HG03025 (cell line): ENCODE results near the gene SLC35E4.

ENCODE experiments used
- ATAC-seq: cut with Tn5 transposase; IDR thresholded peaks from one replicate; pipeline ENCODE4 v1.9.1; 2021; ENCODE audit warnings: mild to moderate bottlenecking, moderate library complexity; ENCODE audit not compliant: unreplicated experiment, low FRiP score

SLC35E4 gene

DNA sequence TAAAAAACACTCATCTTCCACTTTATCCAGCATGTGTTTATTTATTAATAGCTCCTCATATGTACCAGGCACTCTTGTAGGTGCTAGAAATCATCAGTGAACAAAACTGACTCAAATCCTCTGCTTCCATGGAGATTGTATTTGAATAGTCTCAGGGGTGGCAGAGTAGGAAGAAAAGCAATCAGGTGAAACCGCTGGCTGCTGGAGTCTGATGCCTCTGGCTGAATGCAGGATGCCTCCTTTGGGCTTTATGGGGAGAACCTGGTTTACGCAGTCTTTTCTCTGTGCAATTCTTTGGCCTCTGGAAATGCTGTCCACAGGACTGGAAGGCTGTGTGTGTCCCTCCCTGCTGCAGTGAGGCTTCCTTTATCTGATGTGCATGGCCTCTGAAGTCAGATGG is 46.2 kb downstream of the SLC35E4 start:
- no peak for ATAC-seq

DNA sequence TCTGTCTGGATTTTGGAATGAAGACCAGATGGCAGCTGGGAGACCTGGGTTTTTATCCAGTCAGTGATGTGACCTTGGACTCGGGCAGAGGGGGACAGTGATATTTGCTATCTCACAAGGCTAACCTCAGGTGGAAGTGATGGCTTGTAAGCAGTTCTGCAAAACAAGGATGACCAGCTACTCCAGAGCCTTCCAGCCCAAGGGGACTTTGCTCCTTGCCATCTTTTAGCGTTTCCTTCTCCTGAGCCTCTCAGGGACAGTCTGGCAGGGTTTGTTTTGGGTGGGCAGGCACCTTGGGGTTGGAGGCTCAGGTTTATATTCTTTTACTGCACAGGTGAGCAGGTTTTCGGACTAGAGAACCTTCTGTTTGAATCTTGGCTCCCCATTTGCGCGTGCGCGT is 49.6 kb downstream of the SLC35E4 start:
- ATAC-seq = no peak

DNA sequence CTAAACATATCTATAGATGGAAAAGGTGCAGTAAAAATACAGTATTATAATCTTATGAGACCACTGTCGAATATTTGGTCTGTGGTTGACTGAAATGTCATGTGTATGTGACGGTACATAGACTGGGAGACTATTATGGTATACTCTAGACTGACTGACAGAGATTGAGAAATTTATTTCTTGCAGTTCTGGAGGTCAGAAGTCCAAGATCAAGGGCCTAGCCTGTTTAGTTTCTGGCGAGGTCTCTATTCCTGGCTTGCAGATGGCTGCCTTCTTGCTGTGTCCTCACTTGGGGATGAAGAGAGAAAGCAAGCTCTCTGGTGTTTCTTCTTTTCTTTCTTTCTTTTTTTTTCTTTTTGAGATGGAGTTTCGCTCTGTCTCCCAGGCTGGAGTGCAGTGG is 51.8 kb downstream of the SLC35E4 start:
- no peak for ATAC-seq

DNA sequence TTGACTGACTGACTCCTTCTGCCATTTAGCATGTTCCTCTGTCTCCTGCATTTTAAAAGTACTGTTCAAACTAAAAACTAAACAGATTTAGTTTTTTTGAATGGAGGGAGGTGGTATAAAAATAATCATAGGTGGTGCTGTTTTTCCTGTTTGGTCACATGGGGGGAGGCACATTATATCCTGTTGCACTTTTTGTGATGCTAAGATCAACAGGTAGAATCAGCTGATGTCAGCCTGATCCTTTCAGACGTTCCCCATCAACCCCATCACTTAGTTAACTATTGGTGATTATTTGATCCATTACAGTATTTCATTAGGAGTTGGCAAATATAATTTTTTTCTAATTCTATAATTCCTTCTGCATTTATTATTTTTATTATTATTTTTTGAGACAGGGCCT is 54.0 kb downstream of the SLC35E4 start:
- no peak for ATAC-seq

DNA sequence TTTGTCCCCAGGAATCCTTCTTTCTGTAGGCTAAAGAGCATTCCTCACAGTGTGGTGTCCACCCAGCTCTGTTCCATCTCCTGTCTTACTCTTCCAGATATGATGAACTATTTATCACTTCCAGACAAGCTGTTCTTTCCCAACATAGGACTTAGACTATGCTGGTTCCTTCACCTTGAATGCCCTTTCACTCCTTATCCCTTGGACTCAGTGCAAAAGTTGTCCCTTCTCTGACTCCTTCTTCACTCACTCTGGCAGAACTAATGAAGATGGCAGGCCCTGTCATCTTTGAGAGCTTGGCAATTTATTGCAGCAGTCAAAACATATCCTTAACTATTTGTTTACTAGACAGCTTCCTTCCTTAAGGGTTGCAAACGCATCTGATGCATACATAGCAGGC is 55.6 kb downstream of the SLC35E4 start:
- ATAC-seq = no peak

DNA sequence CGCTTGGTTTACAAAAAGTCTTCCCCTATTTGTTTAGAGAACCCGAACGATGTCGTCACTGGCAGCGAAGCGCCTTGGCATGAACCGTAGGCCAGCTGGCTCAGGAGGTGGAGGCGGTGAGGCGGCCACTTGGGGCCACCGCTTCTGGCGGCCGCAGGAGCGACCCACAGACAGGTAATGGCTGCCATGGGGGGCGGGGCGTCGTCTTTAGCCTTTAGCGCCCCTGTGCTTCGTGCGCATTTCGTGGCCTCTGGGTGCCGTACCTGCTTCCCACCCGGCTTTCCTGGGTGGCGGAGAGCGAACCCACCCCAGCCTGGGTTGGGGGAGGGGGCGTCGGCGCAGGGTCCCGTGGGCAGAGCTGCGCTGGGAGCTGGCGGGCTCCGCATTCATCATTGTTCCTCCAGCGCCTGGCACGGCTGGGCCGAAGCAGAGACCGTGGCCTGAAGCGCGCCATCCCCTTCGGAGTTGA is 58.6 kb downstream of the SLC35E4 start:
- no peak for ATAC-seq

DNA sequence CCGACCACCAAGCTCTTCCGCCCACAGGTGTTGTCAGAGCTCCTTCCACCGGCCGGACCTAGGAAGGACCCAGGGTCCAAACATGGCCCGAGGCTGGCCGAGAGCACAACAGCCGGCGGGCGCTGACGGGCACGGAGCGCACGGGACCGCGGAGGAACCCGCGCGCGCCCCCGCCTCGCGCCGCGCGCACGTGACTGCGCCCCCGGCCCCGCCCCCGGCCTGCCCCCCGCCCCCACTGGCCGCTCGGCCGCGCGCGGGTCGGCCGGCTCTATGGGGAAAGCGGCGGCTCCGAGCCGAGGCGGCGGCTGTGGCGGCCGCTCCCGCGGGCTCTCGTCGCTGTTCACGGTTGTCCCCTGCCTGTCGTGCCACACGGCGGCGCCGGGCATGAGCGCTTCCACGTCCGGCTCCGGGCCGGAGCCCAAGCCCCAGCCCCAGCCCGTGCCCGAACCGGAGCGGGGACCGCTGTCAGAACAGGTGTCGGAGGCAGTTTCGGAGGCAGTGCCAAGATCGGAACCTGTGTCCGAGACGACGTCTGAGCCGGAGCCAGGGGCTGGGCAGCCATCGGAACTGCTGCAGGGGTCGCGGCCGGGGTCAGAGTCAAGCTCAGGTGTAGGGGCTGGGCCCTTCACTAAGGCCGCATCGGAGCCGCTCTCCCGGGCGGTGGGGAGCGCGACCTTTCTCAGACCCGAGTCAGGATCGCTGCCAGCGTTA is 59.2 kb downstream of the SLC35E4 start, which contains the start of gene OSBP2:
OSBP2 (plus strand) TSS at position 235 of the 711 bp plus-strand sequence; CDS start at position 271, 36 bp downstream.
- no peak for ATAC-seq

DNA sequence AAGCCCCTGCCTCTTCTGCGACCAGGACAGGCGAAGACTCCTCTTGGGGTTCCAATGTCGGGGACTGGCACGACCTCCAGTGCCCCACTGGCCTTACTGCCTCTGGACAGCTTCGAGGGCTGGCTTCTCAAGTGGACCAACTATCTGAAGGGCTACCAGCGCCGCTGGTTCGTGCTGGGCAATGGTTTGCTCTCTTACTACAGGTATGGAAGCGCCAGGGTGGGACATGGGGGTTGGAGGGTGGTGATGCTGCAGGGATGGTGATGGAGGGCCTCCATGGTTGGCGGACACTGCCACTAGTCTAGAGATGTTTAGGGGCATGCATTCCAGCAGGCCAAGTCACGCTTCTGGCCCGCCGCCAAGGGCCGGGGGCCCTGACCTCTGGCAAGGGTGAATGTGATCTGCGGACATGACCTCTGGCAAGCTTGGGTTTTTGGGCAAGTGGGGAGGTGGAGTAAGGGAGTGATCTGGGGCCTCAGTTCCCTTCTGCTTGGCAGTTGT is 59.8 kb downstream of the SLC35E4 start:
- no peak for ATAC-seq

DNA sequence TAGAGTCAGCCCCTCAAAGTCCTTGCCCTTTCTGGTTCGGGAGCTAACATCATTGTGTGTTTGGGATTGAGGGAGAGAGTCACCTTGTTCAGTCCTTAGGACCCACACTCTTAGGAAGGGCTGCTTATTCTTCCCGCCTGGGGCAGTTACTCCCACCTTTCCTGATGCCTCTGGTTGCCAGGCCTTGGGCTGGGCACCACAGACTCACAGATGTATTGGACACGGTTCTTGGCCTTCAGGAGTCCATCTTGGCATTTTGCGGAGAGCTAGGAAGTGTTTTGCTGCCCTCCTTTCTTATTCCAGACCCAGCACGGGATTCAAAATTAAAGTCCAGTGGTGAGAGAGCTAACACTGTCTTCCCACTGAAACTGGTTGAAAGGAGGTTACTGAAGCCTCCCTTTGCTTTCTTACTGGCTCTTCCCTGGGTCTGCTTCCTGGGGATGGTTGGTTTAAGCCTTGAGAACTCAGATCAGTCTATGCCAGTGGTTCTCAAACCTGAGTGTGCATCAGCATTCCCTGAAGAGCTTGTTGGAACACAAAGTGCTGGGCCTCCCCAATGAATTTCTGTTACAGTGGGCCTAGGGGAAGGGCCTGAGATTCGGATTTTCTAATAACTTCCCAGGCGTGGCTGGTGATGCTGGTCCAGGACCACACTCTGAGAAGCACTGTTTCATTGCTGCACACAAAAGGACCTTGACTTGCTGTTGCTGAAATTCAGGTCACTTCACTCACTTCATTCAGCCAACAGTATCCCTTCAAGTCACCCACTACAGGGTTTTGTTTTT is 60.5 kb downstream of the SLC35E4 start:
- no peak for ATAC-seq
